Measurements from ENCODE around the gene CCSER1.

GRCh38 chr4:91485415-91485814 lies 1358.2 kb downstream of the CCSER1 start:
- TF ChIP-seq CTCF (IDR thresholded peaks at IDR 0.05) (no peak), EZH2 (IDR thresholded peaks at IDR 0.05; ENCODE audit: borderline replicate concordance, insufficient read depth, low read depth, low read length, poor library complexity, severe bottlenecking) (no peak)

Measured in B cell (primary cell).